Breast epithelium (tissue), 4 donors: ENCODE data around the gene PSKH1. TPM values are rescaled to one million over a fixed set of nuclear protein-coding genes. Genes with fewer than 3 reads are reported as not detected.

Source experiments
- DNase-seq, 2 donors: peaks; one replicate each; pipeline ENCODE4 v3.0.0-alpha.2; 2019; ENCODE audit warnings: low spot score in 2 of 2
- H3K27ac ChIP-seq, 2 donors: fragments of 200-600 bp; sonication (generic) in 1 of 2; one replicate each; pipeline ENCODE4 v1.5.1; 2016 to 2019; ENCODE audit warnings: mild to moderate bottlenecking in 1 of 2
- H3K27me3 ChIP-seq, 2 donors: fragments of 200-600 bp; sonication (generic) in 1 of 2; one replicate each; pipeline versions ENCODE4 v1.5.1 to v1.6.0; 2017 to 2019; ENCODE audit warnings: control low read depth in 1 of 2, mild to moderate bottlenecking in 1 of 2
- H3K36me3 ChIP-seq: fragments of 200-600 bp; one replicate; pipeline ENCODE4 v1.5.1; 2019
- H3K4me1 ChIP-seq, 2 donors: fragments of 200-600 bp; sonication (generic); one replicate each; pipeline ENCODE4 v1.5.1; 2016 to 2019; ENCODE audit warnings: control low read depth in 1 of 2
- H3K4me3 ChIP-seq, 3 donors: fragments of 200-600 bp; sonication (generic); 1 replicate in 2 of 3; 2 replicates in 1 of 3; pipeline ENCODE4 v1.5.1; 2016 to 2019; ENCODE audit warnings: mild to moderate bottlenecking in 3 of 3, moderate library complexity in 2 of 3
- H3K9me3 ChIP-seq, 2 donors: fragments of 200-600 bp; sonication (generic) in 1 of 2; one replicate each; pipeline ENCODE4 v1.5.1; 2016 to 2019; ENCODE audit warnings: control low read depth in 1 of 2
- CTCF ChIP-seq, 3 donors: fragments of 450-650 bp; IDR thresholded peaks; one replicate each; pipeline ENCODE4 v1.5.1; 2016 to 2017; ENCODE audit warnings: antibody characterized with exemption in 3 of 3, mild to moderate bottlenecking in 3 of 3, moderate library complexity in 3 of 3
- POLR2A ChIP-seq: fragments of 450-650 bp; IDR thresholded peaks from one replicate; pipeline ENCODE4 v1.6.1; 2016; ENCODE audit warnings: antibody characterized with exemption, mild to moderate bottlenecking, moderate library complexity
- POLR2AphosphoS5 ChIP-seq, 3 donors: sonication (generic); formaldehyde crosslinking; IDR thresholded peaks; one replicate each; pipeline ENCODE4 v1.6.1; 2017; ENCODE audit warnings: antibody characterized with exemption in 3 of 3
- intact Hi-C: fragments of 100-400 bp; cut with DNase I; formaldehyde crosslinking; loops from one replicate; pipeline ENCODE4 v1.15.1; 2023; ENCODE audit warnings: low total_unique reads
- total RNA-seq, 3 donors: library from RNA; depleted of rRNA; stranded (reverse); fragments of >200 nt; gene quantifications; one replicate each; pipeline ENCODE4 v1.1.0, GENCODE V29; 2016

The PSKH1 gene
- total RNA-seq, 3 donors from 2014 or later = 17.3 to 20.5 (median 17.4) TPM

- no peaks in the 10 kb centered on the region for H3K27me3 ChIP-seq
- intact Hi-C loops = loop anchor here (5.0 kb wide), 1 partner anchor 60 kb away; no protein-coding TSS in a partner anchor
- no peak overlapping the region for H3K27ac ChIP-seq
- H3K4me1 ChIP-seq = no peaks in the 10 kb centered on the region
- DNase-seq = no peak
- H3K4me3 ChIP-seq = no peak overlapping the region
- no peaks in the 10 kb centered on the region for H3K36me3 ChIP-seq
- TF ChIP-seq POLR2A = no peak
- TF ChIP-seq POLR2AphosphoS5 (IDR thresholded peaks at IDR 0.05) = no peak
- no peak for TF ChIP-seq CTCF (IDR thresholded peaks at IDR 0.05)
- H3K9me3 ChIP-seq = no peaks in the 10 kb centered on the region
Observed at GRCh38 chr16:67977005-67977404, 84.0 kb downstream of the PSKH1 start.

GRCh38 chr16:67977469-67978227 is 84.6 kb downstream of the PSKH1 start:
- no peaks in the 10 kb centered on the region for H3K36me3 ChIP-seq
- TF ChIP-seq CTCF (IDR thresholded peaks at IDR 0.05) (no peak), POLR2AphosphoS5 (IDR thresholded peaks at IDR 0.05) (no peak), POLR2A (no peak)
- intact Hi-C loops = loop anchor here (5.0 kb wide), 1 partner anchor 60 kb away; no protein-coding TSS in a partner anchor
- no peaks in the 10 kb centered on the region for H3K9me3 ChIP-seq
- H3K4me1 ChIP-seq = no peaks in the 10 kb centered on the region
- no peak for DNase-seq
- H3K27me3 ChIP-seq = no peaks in the 10 kb centered on the region
- no peak overlapping the region for H3K4me3 ChIP-seq
- no peak overlapping the region for H3K27ac ChIP-seq

Other genes with a start within 250 kb of the PSKH1 start
- 1 to 10 TPM in 2 of 3 donors, under 1 TPM in 1; 0.96 to 2.3 (median 1.6) TPM for gene CARMIL2, start 248.1 kb upstream of the PSKH1 start, total RNA-seq
- 10 to 100 TPM; 19.4 to 20.6 (median 19.8) TPM for gene ACD, start 233.0 kb upstream of the PSKH1 start, total RNA-seq
- 1 to 10 TPM; 6.4 to 8.5 (median 7.2) TPM for gene PARD6A, start 232.3 kb upstream of the PSKH1 start, total RNA-seq
- 10 to 100 TPM; 18.6 to 21.0 (median 20.1) TPM for gene ENKD1, start 226.5 kb upstream of the PSKH1 start, total RNA-seq
- 10 to 100 TPM in 2 of 3 donors, 1 to 10 TPM in 1; 7.2 to 18.1 (median 11.1) TPM for gene C16orf86, start 226.4 kb upstream of the PSKH1 start, total RNA-seq
- gene GFOD2, start 173.9 kb upstream of the PSKH1 start, total RNA-seq = 10 to 100 TPM; 11.4 to 22.0 (median 21.4) TPM
- 10 to 100 TPM in 2 of 3 donors, 1 to 10 TPM in 1; 7.7 to 13.2 (median 13.1) TPM for gene RANBP10, start 86.7 kb upstream of the PSKH1 start, total RNA-seq
- gene TSNAXIP1, start 86.4 kb upstream of the PSKH1 start, total RNA-seq = 1 to 10 TPM; 1.1 to 4.2 (median 3.9) TPM
- 10 to 100 TPM; 51.1 to 57.8 (median 53.0) TPM for gene THAP11, start 50.9 kb upstream of the PSKH1 start, total RNA-seq
- 100 to 1,000 TPM in 1 of 3 donors, 10 to 100 TPM in 2; 91.5 to 168 (median 94.8) TPM for gene NUTF2, start 46.3 kb upstream of the PSKH1 start, total RNA-seq
- gene CENPT, start 45.6 kb upstream of the PSKH1 start, total RNA-seq = 10 to 100 TPM; 35.0 to 52.0 (median 51.5) TPM
- 10 to 100 TPM; 43.3 to 57.0 (median 53.6) TPM for gene EDC4, start 20.2 kb upstream of the PSKH1 start, total RNA-seq
- gene NRN1L, start 8.4 kb upstream of the PSKH1 start, total RNA-seq = 1 to 10 TPM in 2 of 3 donors, not detected in 1; 1.3 to 1.4 TPM
- gene CTRL, start 38.6 kb downstream of the PSKH1 start, total RNA-seq = 1 to 10 TPM; 1.0 to 2.6 (median 1.8) TPM
- gene PSMB10, start 43.6 kb downstream of the PSKH1 start, total RNA-seq = 10 to 100 TPM; 32.1 to 46.2 (median 34.1) TPM
- gene LCAT, start 50.9 kb downstream of the PSKH1 start, total RNA-seq = 10 to 100 TPM; 11.8 to 18.6 (median 15.4) TPM
- 10 to 100 TPM; 32.1 to 64.9 (median 53.6) TPM for gene SLC12A4, start 75.4 kb downstream of the PSKH1 start, total RNA-seq
- gene DPEP3, start 87.2 kb downstream of the PSKH1 start, total RNA-seq = under 1 TPM in 1 of 3 donors, not detected in 2; 0.29 TPM
- 1 to 10 TPM; 1.3 to 7.7 (median 2.5) TPM for gene DPEP2, start 106.2 kb downstream of the PSKH1 start, total RNA-seq
- gene DPEP2NB, start 122.7 kb downstream of the PSKH1 start, total RNA-seq = not detected
- 1 to 10 TPM; 7.2 to 7.5 (median 7.5) TPM for gene DDX28, start 130.0 kb downstream of the PSKH1 start, total RNA-seq
- 10 to 100 TPM in 1 of 3 donors, 1 to 10 TPM in 2; 6.9 to 10.5 (median 7.7) TPM for gene DUS2, start 130.0 kb downstream of the PSKH1 start, total RNA-seq
- 10 to 100 TPM; 52.0 to 64.2 (median 60.6) TPM for gene NFATC3, start 192.1 kb downstream of the PSKH1 start, total RNA-seq